Skeletal muscle satellite cell (primary cell): Measurements from ENCODE around the gene KRTAP9-3. TPM values are rescaled to one million over a fixed set of nuclear protein-coding genes. Genes with fewer than 3 reads are reported as not detected.

Experiments
- small RNA-seq: library from RNA; depleted of rRNA; stranded (forward); fragments of <200 nt; gene quantifications from one replicate; pipeline ENCODE3, GENCODE V24; 2012

Gene KRTAP9-3

Small RNA genes lying within 50 kb of the gene (small RNA-seq; reads per million reads assigned to genes)
- not detected for gene KRTAP4-17P
- not detected for gene KRTAP9-10P
